ENCODE results near the gene AIF1.

The AIF1 gene

GRCh38 chr6:31640612-31641011 lies 25.6 kb downstream of the AIF1 start:
- TF ChIP-seq POLR2AphosphoS5 (IDR thresholded peaks at IDR 0.05; ENCODE audit: low read depth, low read length) (no peak), TAF1 (IDR thresholded peaks at IDR 0.05; ENCODE audit: low read depth, low read length) (no peak), PAX5 (IDR thresholded peaks at IDR 0.05; ENCODE audit: insufficient read depth, low read length, severe bottlenecking) (no peak), POLR2A (IDR thresholded peaks at IDR 0.05; ENCODE audit: low read depth, low read length) (no peak), SPI1 (IDR thresholded peaks at IDR 0.05; ENCODE audit: low read depth, low read length) (no peak), POU2F2 (IDR thresholded peaks at IDR 0.05; ENCODE audit: low read depth, low read length) (no peak)
- DNase-seq (ENCODE audit: insufficient read length, low spot score) (no peak), FAIRE-seq (no peak)

- FAIRE-seq (no peak), DNase-seq (ENCODE audit: insufficient read length, low spot score) (no peak)
- TF ChIP-seq SPI1 (IDR thresholded peaks at IDR 0.05; ENCODE audit: low read depth, low read length) = no peak
Observed at GRCh38 chr6:31641370-31641769, 26.3 kb downstream of the AIF1 start.

DNA sequence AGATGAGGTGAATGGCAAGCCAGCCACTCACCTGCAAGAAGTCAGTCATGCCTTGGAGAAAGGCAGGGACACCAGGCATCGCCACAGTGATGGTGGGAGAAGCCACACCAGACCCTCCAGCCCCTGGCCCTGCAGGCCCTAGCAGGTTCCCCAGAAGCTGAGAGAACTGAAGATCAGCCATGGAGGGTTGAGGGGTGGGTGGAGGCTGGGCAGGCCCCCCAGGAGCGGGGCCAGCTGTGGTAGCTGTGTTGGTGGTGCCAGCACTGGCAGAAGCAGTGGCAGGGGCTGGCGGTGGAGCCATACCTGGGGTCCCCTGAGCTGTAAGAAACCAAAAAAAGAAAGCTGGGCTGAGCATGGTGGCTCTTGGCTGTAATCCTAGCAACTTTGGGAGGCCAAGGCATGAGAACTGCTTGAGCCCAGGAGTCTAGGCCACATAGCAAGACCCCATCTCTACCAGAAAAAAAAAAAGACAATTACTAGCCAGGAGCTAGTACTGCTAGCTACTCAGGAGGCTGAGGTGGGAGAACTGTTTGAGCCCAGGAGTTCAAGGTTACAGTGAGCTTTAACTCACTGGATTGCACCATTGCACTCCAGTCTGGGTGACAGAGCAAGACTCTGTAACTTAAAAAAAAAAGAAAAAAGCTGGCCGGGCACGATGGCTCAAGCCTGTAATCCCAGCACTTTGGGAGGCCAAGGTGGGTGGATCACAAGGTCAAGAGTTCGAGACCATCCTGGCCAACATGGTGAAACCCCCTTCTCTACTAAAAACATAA lies 27.9 kb downstream of the AIF1 start:
- TF ChIP-seq TAF1 (IDR thresholded peaks at IDR 0.05; ENCODE audit: low read depth, low read length) (no peak), POLR2AphosphoS5 (IDR thresholded peaks at IDR 0.05; ENCODE audit: low read depth, low read length) (no peak), POLR2A (IDR thresholded peaks at IDR 0.05; ENCODE audit: low read depth, low read length) (no peak), SPI1 (IDR thresholded peaks at IDR 0.05; ENCODE audit: low read depth, low read length) (no peak), PAX5 (IDR thresholded peaks at IDR 0.05; ENCODE audit: insufficient read depth, low read length, severe bottlenecking) (no peak), POU2F2 (IDR thresholded peaks at IDR 0.05; ENCODE audit: low read depth, low read length) (no peak)
- no peak for FAIRE-seq
- no peak for DNase-seq (ENCODE audit: insufficient read length, low spot score)

GRCh38 chr6:31643818-31644454 lies 28.9 kb downstream of the AIF1 start:
- FAIRE-seq = no peak
- no peak for DNase-seq (ENCODE audit: insufficient read length, low spot score)
- TF ChIP-seq POLR2AphosphoS5 (IDR thresholded peaks at IDR 0.05; ENCODE audit: low read depth, low read length) (no peak), SPI1 (IDR thresholded peaks at IDR 0.05; ENCODE audit: low read depth, low read length) (no peak), PAX5 (IDR thresholded peaks at IDR 0.05; ENCODE audit: insufficient read depth, low read length, severe bottlenecking) (no peak), POU2F2 (IDR thresholded peaks at IDR 0.05; ENCODE audit: low read depth, low read length) (no peak), POLR2A (IDR thresholded peaks at IDR 0.05; ENCODE audit: low read depth, low read length) (no peak), TAF1 (IDR thresholded peaks at IDR 0.05; ENCODE audit: low read depth, low read length) (no peak)

GRCh38 chr6:31645325-31645724 lies 30.3 kb downstream of the AIF1 start:
- TF ChIP-seq POLR2AphosphoS5 (IDR thresholded peaks at IDR 0.05; ENCODE audit: low read depth, low read length) = no peak
- no peak for TF ChIP-seq TAF1 (IDR thresholded peaks at IDR 0.05; ENCODE audit: low read depth, low read length)
- TF ChIP-seq PAX5 (IDR thresholded peaks at IDR 0.05; ENCODE audit: insufficient read depth, low read length, severe bottlenecking) = no peak
- no peak for TF ChIP-seq POLR2A (IDR thresholded peaks at IDR 0.05; ENCODE audit: low read depth, low read length)
- TF ChIP-seq POU2F2 (IDR thresholded peaks at IDR 0.05; ENCODE audit: low read depth, low read length) = no peak
- no peak for TF ChIP-seq SPI1 (IDR thresholded peaks at IDR 0.05; ENCODE audit: low read depth, low read length)
- FAIRE-seq (no peak), DNase-seq (ENCODE audit: insufficient read length, low spot score) (no peak)

DNA sequence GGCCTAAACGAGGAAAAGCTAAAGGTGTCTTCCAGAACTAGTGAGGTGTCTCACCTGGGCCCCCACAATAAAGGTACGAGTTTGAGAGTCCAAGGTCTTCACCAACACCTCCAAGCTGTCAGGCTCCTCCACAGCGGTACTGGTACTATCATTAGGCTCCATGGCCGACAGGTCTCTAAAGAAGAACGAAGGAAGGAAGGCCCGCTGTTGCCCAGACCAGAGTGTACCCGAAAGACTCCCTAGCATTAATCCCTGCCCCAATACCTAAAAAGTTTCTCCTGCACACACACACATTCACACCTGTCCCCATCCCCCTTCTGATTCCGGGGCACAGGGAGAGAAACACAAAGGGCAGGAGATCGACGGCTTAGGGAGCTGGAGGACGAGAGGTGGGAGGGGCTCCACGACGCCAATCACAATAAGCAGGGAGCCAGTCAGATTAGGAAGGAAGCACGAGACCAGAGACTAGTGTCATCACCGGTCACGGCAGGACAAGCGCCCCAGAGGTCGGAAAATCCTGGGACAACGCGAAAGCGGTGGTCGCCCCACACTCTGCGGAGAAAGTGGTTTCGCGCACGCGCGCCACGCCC lies 36.7 kb downstream of the AIF1 start:
- FAIRE-seq (no peak), DNase-seq (ENCODE audit: insufficient read length, low spot score) (no peak)
- no peak for TF ChIP-seq POLR2AphosphoS5 (IDR thresholded peaks at IDR 0.05; ENCODE audit: low read depth, low read length)
- TF ChIP-seq POU2F2 (IDR thresholded peaks at IDR 0.05; ENCODE audit: low read depth, low read length) = no peak
- TF ChIP-seq SPI1 (IDR thresholded peaks at IDR 0.05; ENCODE audit: low read depth, low read length) = no peak

- TF ChIP-seq SPI1 (IDR thresholded peaks at IDR 0.05; ENCODE audit: low read depth, low read length) (0 out of 2 replicates have a peak, but pooled peaks have one; percentile 9), POU2F2 (IDR thresholded peaks at IDR 0.05; ENCODE audit: low read depth, low read length) (peak; percentile 20), POLR2A (IDR thresholded peaks at IDR 0.05; ENCODE audit: low read depth, low read length) (0 out of 2 replicates have a peak, but pooled peaks have one; percentile 17), TAF1 (IDR thresholded peaks at IDR 0.05; ENCODE audit: low read depth, low read length) (peak; percentile 59), POLR2AphosphoS5 (IDR thresholded peaks at IDR 0.05; ENCODE audit: low read depth, low read length) (no peak; the same call in 1 of the 2 replicates)
- FAIRE-seq (no peak), DNase-seq (ENCODE audit: insufficient read length, low spot score) (peak; percentile 83)
Observed at GRCh38 chr6:31652925-31653724, 38.1 kb downstream of the AIF1 start.

DNA sequence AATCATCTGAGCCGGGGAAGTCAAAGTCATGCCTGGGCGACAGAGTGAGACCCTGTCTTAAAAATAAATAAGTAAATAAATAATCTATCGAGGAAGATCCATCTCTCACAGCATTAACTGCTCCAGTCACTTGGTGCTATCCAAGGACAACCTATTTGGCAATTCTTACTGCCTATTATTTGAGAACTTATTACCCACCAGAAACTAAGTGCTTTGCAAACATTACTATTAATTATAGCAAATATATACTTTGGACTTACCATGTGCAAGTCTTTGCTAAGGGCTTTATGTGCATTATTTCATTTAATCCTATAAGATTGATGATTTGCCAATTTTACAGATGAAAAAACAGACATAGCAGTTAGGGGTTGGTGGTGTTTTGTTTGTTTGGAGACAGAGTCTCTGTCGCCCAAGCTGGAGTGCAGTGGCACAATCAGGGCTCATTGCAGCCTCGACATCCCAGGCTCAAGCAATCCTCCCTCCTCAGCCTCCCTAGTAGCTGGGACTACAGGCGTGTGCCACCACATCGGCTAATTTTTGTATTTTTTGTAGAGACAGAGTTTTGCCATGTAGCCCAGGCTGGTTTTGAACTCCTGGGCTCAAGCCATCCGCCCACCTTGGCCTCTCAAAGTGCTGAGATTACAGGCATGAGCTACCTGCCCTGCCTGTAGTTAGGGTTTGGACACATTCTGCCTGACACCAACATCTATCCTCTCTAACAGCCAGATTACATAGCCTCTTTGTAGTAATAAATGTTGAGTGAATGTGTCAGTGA lies 39.7 kb downstream of the AIF1 start:
- TF ChIP-seq PAX5 (IDR thresholded peaks at IDR 0.05; ENCODE audit: insufficient read depth, low read length, severe bottlenecking) (no peak), TAF1 (IDR thresholded peaks at IDR 0.05; ENCODE audit: low read depth, low read length) (no peak), SPI1 (IDR thresholded peaks at IDR 0.05; ENCODE audit: low read depth, low read length) (no peak), POU2F2 (IDR thresholded peaks at IDR 0.05; ENCODE audit: low read depth, low read length) (no peak)
- FAIRE-seq (no peak), DNase-seq (ENCODE audit: insufficient read length, low spot score) (no peak)
